Measurements from ENCODE around the gene ITGB3.
A peak's percentile ranks its signal among the peaks of the same experiment; 100 is the strongest.

Gene ITGB3

DNA sequence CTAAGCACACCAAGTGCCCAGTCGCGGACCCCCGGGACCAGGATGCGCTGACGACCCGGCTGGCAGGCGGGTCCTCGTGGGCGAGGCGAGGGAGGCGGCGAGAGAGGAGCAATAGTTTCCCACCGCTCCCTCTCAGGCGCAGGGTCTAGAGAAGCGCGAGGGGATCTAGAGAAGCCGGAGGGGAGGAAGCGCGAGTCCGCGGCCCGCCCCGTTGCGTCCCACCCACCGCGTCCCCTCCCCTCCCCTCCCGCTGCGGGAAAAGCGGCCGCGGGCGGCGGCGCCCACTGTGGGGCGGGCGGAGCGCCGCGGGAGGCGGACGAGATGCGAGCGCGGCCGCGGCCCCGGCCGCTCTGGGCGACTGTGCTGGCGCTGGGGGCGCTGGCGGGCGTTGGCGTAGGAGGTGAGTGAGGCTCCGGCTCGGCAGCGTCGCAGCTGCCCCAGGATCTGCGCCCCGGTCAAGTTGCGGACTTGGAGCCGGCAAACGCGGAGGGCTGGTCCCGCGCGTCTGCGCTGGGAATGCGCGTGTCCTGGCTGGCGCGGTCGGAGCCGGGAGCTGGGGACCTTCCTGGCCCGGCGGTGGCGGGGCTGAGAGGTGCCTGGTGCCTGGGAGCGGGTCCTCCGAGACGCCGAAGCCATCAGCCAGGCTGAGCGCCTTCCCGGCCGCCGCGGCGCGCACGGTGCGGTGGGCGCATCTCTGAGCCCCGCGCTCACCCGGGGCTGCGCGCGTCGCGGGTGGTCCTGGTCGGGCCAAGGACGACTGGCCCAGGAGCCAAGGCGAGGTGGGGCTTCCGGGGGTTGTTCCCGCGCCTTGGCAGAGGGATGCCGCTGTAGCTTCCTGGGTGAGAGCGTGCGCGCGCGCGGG, at the start of gene ITGB3:
ITGB3 (plus strand) TSS at position 287 of the 862 bp plus-strand sequence; CDS start at position 322, 35 bp downstream.
- Mint-ChIP-seq H3K27ac (peak within 1 kb of the TSS; percentile 45), H3K27me3 (peaks cover 79% of the 10 kb centered on the region), H3K4me1 (peaks cover 35% of the 10 kb centered on the region), H3K9me3 (no peaks in the 10 kb centered on the region), H3K4me3 (peak within 1 kb of the TSS; percentile 83), H3K36me3 (no peaks in the 10 kb centered on the region)
- DNase-seq, result peak; percentile 76
- CTCF ChIA-PET, result no interaction called here

DNA sequence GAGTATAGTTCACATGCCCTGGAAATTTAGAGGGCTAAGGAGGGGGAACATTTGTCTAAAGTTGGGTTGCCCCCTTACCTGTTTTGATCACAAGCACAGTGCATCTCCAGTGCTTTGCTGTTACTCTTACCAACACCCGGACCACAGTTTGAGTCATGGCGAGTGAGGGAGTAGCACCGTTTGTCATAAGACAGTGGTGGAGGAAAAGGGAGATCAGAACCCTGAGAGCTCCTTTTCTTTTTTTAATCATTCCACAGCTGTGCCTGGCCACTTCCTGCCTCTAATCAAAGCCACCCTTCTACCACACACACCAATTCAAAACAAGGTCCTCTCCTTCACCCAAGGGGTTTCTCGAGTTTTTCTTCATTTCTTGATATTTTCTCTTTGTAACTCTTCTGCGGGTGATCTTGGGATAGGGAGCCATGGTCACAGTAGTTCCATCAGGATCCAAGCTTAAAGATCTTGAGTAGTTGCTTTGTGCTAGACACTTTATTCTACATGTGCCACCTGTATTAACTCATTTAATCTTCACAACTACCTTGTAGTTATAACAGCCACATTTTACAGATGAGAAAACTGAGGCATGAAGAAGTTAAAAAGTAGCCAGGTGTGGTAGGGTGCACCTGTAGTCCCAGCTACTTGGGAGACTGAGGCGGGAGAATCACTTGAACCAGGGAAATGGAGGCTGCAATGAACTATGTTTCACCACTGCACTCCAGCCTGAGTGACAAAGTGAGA, 49.5 kb upstream of the ITGB3 start:
- peak; percentile 62 for DNase-seq
- Mint-ChIP-seq H3K27ac (peak overlapping the region; percentile 96), H3K4me1 (peaks cover 61% of the 10 kb centered on the region), H3K36me3 (no peaks in the 10 kb centered on the region), H3K27me3 (peaks cover 6% of the 10 kb centered on the region), H3K9me3 (no peaks in the 10 kb centered on the region), H3K4me3 (no peak overlapping the region)
- CTCF ChIA-PET, result interaction anchor here (0.9 to 3.8 kb wide), 3 partner anchors 13 to 59 kb away, joined by 3 to 15 read pairs (median 3); no protein-coding TSS in a partner anchor

DNA sequence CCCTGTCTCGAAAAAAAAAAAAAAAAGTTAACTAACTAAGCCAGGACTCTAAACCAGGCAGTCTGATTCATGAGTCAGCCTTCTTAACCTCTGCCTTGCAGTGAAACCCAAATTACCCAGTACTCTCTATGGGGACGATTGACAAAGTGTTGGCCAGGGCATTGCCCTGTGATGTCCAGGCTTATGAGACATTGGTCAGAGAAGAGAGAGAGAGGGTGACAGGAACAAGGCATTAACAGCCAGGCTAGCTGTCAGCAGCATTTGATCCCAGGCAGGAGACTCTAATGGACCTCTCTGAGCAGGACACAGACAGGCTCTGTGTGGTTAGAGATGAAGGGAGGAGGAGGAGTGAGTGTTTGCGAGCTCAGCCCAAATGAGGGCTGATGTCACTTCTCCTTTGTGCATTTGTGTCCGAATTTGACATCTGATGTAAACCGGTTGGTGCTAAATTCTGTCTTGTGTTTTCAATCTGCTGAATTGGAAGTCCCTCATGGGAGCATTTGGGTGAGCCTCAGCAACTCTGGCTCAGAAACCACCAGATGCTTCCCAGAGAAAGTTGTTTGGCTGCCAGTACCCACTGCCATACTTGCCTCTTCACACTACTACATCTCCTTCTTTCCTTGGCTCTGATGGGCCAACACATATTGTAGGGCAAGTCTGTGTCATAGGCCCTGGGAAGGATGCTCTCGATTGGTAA, 48.8 kb upstream of the ITGB3 start:
- Mint-ChIP-seq H3K4me1 (peaks cover 58% of the 10 kb centered on the region), H3K36me3 (no peaks in the 10 kb centered on the region), H3K27me3 (peaks cover 10% of the 10 kb centered on the region), H3K9me3 (no peaks in the 10 kb centered on the region), H3K27ac (peak overlapping the region; percentile 96), H3K4me3 (peak overlapping the region; percentile 46)
- CTCF ChIA-PET, result interaction anchor here (0.9 to 3.8 kb wide), 3 partner anchors 13 to 60 kb away, joined by 3 to 15 read pairs (median 3); no protein-coding TSS in a partner anchor
- DNase-seq, result peak; percentile 39

DNA sequence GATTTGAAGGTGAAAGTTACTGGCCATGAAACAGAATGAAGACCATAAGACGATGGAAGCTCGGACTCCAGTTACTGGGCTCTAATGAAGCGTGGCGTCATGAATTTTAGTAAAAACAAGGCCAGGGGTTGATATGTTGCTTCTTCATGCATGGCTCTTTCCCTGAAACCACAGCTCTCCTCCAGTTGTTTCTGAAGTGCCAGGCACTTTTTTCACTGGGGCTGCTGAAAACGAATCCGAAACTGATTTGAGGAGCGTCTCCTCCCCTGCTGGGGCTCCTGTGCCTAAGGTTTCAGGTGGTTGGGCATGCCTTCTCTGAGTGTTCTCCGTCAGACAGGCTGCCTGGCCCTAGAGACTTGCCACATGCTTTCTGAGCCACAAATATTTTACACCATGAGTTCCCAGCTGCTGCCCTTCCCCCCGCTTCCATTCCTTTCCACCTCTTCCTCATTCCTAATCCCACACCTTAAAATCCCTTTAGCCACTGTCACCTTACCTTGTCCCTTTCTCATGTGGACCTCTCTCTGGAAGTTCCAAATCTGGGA, 48.1 kb upstream of the ITGB3 start:
- Mint-ChIP-seq H3K36me3 (no peaks in the 10 kb centered on the region), H3K27me3 (peaks cover 10% of the 10 kb centered on the region)
- CTCF ChIA-PET, result interaction anchor here (0.9 to 3.8 kb wide), 4 partner anchors 12 to 60 kb away, joined by 3 to 15 read pairs (median 3); partner anchors contain the start of gene CDC27

DNA sequence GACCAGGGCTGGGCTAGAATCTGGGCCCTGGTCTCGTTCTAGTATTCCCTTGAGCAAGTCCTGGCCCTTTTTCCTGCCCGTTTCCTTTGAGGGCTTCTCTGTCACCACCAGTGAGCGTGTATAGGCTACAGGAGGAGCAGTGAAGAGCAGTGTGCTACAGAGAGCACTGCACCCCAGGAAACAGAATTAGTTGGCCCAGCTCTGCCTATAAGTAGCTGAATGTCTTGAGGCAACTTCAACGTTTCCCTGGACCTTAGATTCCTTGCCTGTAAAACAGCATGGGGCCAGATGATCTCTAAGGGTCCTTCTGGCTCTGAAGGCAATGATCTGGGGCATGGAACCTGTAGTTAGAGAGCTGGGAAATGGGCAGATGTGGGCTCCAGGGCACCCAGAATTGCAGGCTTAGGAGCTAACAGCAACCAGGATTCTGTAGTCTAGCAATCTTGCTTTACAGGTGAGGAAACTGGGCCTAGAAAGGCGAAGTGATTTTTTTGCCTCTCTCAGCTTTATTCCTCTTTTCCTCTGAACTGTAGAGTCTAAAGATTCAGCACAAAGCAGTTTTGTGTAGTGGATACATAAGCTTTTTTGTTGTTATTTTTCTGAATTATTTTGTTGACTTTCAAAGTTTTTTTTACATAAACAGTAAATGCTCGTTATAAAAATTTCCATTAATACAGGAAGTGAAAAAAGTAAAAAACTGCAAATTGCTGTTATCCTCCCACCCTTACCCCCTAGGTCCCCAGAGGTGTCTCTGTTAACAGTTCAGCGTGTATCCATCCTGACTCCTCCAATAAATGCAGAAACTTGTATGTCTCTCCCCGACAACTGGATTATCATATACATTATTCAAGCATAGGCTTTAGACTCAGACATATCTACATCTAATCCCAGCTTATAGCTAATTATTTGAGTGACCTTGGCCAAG, 46.2 kb upstream of the ITGB3 start:
- Mint-ChIP-seq H3K9me3 (no peaks in the 10 kb centered on the region), H3K36me3 (no peaks in the 10 kb centered on the region), H3K27ac (no peak overlapping the region), H3K4me3 (no peak overlapping the region), H3K27me3 (peaks cover 24% of the 10 kb centered on the region), H3K4me1 (peaks cover 48% of the 10 kb centered on the region)
- DNase-seq, result no peak
- CTCF ChIA-PET, result interaction anchor here (1.7 to 3.8 kb wide), 2 partner anchors 13 to 22 kb away, joined by 10 to 15 read pairs; no protein-coding TSS in a partner anchor

More for the DNA sequence above, 48.1 kb upstream of the ITGB3 start:
- peak; percentile 84 for DNase-seq
- Mint-ChIP-seq H3K9me3 (no peaks in the 10 kb centered on the region), H3K4me1 (peaks cover 52% of the 10 kb centered on the region), H3K27ac (peak overlapping the region; percentile 96), H3K4me3 (peak overlapping the region; percentile 46)

DNA sequence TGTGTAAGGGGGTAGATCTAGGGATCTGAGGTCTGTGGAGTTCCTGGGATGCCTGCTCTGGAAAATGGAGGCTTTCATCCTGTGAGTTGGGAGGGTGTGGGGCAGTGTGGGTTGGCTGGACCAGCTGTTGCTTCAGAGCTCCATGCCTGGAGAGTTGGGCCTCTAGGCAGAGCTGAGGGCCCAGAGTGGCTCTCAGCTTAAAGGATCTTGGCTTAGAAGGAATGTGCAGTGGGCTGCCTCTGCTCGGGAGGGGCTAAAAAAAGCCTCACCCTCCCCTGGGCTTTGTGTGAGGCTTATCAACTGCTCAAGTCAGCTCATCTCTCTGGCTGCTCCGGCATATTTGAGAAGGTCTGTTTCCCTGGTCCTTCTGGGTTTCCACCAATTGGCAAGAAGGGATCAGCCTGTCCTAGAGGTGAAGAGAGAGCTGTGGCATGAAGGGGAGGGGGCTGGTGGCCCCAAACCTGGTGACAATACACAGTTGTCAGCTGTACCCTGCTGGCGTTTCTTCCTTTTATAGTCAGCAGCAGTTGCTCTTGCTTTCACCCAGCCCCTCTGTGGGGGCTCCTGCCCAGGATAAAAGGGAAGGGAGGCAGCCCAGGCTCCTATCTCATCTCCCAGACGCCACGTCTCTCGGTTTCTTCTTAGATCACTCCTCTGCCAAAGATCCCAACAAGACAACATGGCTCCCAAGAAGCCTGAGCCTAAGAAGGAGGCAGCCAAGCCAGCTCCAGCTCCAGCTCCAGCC, 44.7 kb upstream of the ITGB3 start, which contains the start of gene MYL4:
MYL4 (plus strand) TSS at position 605 of the 745 bp plus-strand sequence; CDS start at position 680, 75 bp downstream.
- DNase-seq, result no peak
- no peaks in the 10 kb centered on the region for H3K36me3 Mint-ChIP-seq
- peaks cover 38% of the 10 kb centered on the region for H3K4me1 Mint-ChIP-seq
- CTCF ChIA-PET, result no interaction called here
- H3K27me3 Mint-ChIP-seq, result peaks cover 34% of the 10 kb centered on the region
- H3K9me3 Mint-ChIP-seq, result no peaks in the 10 kb centered on the region
- no peak within 1 kb of the TSS for H3K27ac Mint-ChIP-seq
- no peak within 1 kb of the TSS for H3K4me3 Mint-ChIP-seq

DNA sequence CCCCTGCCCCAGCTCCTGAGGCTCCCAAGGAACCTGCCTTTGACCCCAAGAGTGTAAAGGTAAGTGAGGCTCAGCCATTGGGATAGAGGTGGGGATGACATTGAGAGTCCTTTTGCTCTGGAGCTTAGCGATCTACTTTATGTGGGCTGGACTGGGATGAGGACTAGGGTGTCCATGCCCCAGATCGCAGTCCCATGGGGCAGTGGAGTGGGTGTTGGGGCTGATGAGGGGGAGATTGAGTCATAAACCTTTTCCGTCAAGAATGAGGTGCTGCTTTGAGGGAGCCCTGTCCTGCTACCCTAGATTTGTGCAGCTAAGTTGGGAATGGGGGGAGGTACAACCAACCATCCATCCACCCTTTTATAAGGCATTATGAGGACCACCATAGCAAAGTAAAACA, 44.1 kb upstream of the ITGB3 start:
- DNase-seq, result no peak
- Mint-ChIP-seq H3K9me3 (no peaks in the 10 kb centered on the region), H3K4me1 (peaks cover 33% of the 10 kb centered on the region), H3K27ac (no peak overlapping the region), H3K27me3 (peaks cover 40% of the 10 kb centered on the region), H3K36me3 (no peaks in the 10 kb centered on the region), H3K4me3 (no peak overlapping the region)
- CTCF ChIA-PET, result interaction anchor here (1.2 to 1.5 kb wide), 2 partner anchors 12 to 20 kb away, joined by 3 to 7 read pairs; no protein-coding TSS in a partner anchor

DNA sequence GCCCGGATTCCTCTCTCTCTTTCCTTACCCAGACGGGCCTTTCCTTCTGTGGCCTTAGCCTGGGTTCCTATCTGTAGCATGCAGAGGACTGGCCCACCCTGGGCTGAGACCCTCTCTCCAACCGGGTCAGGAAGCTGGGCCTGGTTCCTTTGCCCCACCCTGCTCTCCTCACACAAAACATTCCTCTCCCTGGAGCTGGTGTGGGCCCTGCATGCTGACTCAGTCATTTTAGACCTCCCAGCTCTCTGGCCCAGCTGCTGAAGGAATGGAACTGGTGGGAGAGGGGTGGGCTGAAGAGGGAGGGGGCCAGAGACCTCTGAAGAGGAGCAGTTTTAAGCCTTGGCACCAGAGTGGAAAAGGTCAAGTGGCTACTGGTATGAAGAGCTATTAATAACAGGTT, 43.5 kb upstream of the ITGB3 start:
- CTCF ChIA-PET, result interaction anchor here (0.7 to 1.5 kb wide), 3 partner anchors 10 to 20 kb away, joined by 3 to 7 read pairs (median 3); no protein-coding TSS in a partner anchor
- Mint-ChIP-seq H3K4me3 (no peak overlapping the region), H3K9me3 (no peaks in the 10 kb centered on the region), H3K27me3 (peaks cover 40% of the 10 kb centered on the region), H3K27ac (no peak overlapping the region), H3K36me3 (no peaks in the 10 kb centered on the region), H3K4me1 (peaks cover 27% of the 10 kb centered on the region)
- no peak for DNase-seq

DNA sequence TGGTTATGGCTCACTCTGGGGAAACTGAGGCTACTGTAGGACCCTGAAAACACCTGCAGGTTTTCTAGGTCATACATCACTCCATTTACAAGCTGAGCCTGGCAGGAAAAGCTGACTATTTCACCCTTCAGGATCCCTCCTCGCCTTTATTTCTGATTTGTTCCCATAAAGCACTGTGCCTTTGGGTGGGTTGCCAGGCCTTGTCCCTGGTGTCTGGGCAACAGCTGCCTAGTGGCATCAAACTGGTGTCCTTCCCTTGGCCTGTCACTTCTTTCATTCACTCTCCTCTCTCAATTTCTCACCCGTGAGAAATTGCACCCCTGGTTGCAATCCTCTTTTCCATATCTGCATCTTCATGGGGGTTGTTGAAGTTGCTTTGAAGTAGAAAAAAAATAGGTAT, 42.8 kb upstream of the ITGB3 start:
- Mint-ChIP-seq H3K9me3 (no peaks in the 10 kb centered on the region), H3K4me1 (peaks cover 20% of the 10 kb centered on the region), H3K4me3 (no peak overlapping the region), H3K27me3 (peaks cover 40% of the 10 kb centered on the region), H3K27ac (no peak overlapping the region), H3K36me3 (no peaks in the 10 kb centered on the region)
- DNase-seq, result no peak
- CTCF ChIA-PET, result interaction anchor here (0.7 to 1.5 kb wide), 3 partner anchors 10 to 19 kb away, joined by 3 to 7 read pairs (median 3); no protein-coding TSS in a partner anchor

DNA sequence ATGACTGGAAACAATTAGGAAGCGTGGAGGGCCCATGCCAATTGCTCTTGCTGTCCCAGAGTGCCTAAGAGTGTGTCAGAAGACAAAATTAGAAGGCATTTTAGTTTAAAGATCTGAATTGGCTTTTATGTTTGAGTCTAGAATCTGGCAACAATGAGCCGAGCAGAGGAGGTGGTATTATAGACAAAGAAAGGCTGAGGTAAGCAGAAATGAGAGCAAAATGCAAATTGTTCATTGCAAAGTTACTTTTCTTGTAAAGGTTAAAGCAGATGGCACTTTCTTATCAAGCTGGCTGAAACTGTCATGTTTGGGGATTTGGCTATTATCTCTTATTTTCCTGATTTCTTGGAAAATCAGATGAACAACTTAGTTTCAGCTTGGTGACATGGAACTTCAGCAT, 41.2 kb upstream of the ITGB3 start:
- Mint-ChIP-seq H3K27ac (no peak overlapping the region), H3K4me3 (no peak overlapping the region), H3K27me3 (peaks cover 40% of the 10 kb centered on the region), H3K4me1 (peaks cover 11% of the 10 kb centered on the region), H3K9me3 (no peaks in the 10 kb centered on the region), H3K36me3 (no peaks in the 10 kb centered on the region)
- CTCF ChIA-PET, result no interaction called here
- no peak for DNase-seq

DNA sequence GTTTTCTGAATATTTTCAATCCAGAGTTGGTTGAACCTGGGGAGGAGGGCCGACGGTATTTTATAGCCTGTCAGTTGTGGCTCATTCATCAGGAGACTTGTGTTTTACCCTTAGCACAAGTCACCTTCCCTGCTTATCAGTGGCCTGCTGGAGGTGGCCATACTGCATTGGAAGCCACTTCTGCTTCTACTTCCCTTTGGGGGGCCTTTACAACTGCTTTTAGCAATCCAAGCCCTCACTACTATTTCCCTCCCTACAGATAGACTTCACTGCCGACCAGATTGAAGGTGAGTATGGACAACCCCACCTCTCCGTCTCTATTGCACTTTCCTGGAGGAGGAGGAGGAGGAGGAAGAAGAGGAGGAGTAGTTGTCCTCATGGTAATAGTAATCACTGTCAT, 40.1 kb upstream of the ITGB3 start:
- Mint-ChIP-seq H3K4me3 (no peak overlapping the region), H3K36me3 (no peaks in the 10 kb centered on the region), H3K9me3 (no peaks in the 10 kb centered on the region), H3K27ac (no peak overlapping the region), H3K27me3 (peaks cover 40% of the 10 kb centered on the region), H3K4me1 (peaks cover 16% of the 10 kb centered on the region)
- DNase-seq, result no peak
- CTCF ChIA-PET, result no interaction called here

DNA sequence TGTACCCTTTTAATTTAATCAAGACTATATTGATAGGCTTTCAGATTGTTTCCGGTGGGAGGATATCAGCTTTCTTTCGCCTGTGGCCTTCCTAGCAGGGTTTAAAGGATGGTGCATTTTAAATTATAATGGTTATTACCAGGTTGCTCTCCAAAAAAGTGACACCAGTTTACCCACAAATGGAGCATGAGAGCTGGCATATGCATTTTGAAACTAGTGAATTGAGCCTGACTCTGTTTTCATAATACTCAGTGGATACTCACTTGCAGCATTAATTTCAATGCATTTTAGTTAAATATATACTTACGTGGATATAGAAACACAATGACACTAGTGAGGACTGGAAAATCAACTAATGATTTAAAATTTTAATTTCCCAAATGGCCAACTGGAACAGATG, 38.7 kb upstream of the ITGB3 start:
- Mint-ChIP-seq H3K9me3 (no peaks in the 10 kb centered on the region), H3K4me3 (no peak overlapping the region), H3K4me1 (peaks cover 29% of the 10 kb centered on the region), H3K27ac (no peak overlapping the region), H3K27me3 (peaks cover 32% of the 10 kb centered on the region), H3K36me3 (no peaks in the 10 kb centered on the region)
- CTCF ChIA-PET, result no interaction called here
- DNase-seq, result no peak

Measured in activated naive CD4-positive, alpha-beta T cell treated with anti-CD3 and anti-CD28 coated beads, Interleukin-2, amount 10 ng/mL, durations not matched to agents 7 days and 5 days (primary cell).